ENCODE data around the gene CDH23. TPM values are rescaled to one million over a fixed set of nuclear protein-coding genes. Genes with fewer than 3 reads are reported as not detected.

The CDH23 gene
- total and polyA plus RNA-seq, 9 of the 15 experiments (the other 6 are each of a cell fraction or from before 2014, with no cell fraction given), result 0.18 to 1.2 (median 0.47) TPM

GRCh38 chr10:71763352-71764127 is 366.8 kb downstream of the CDH23 start (continued):
- TF ChIP-seq, protein P1, sequence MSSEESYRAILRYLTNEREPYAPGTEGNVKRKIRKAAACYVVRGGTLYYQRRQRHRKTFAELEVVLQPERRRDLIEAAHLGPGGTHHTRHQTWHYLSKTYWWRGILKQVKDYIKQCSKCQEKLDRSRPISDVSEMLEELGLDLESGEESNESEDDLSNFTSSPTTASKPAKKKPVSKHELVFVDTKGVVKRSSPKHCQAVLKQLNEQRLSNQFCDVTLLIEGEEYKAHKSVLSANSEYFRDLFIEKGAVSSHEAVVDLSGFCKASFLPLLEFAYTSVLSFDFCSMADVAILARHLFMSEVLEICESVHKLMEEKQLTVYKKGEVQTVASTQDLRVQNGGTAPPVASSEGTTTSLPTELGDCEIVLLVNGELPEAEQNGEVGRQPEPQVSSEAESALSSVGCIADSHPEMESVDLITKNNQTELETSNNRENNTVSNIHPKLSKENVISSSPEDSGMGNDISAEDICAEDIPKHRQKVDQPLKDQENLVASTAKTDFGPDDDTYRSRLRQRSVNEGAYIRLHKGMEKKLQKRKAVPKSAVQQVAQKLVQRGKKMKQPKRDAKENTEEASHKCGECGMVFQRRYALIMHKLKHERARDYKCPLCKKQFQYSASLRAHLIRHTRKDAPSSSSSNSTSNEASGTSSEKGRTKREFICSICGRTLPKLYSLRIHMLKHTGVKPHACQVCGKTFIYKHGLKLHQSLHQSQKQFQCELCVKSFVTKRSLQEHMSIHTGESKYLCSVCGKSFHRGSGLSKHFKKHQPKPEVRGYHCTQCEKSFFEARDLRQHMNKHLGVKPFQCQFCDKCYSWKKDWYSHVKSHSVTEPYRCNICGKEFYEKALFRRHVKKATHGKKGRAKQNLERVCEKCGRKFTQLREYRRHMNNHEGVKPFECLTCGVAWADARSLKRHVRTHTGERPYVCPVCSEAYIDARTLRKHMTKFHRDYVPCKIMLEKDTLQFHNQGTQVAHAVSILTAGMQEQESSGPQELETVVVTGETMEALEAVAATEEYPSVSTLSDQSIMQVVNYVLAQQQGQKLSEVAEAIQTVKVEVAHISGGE (CRISPR knock-in tag; IDR thresholded peaks at IDR 0.05), result no peak
- TF ChIP-seq RBBP5 (IDR thresholded peaks at IDR 0.05; ENCODE audit: borderline replicate concordance, insufficient read depth, low read length, poor library complexity, severe bottlenecking) (no peak), IRF9 (tag; IDR thresholded peaks at IDR 0.05) (no peak), ZNF324 (CRISPR knock-in tag; IDR thresholded peaks at IDR 0.05) (no peak), ZNF717 (CRISPR knock-in tag; IDR thresholded peaks at IDR 0.05) (no peak), TSC22D4 (tag; IDR thresholded peaks at IDR 0.05) (no peak), FOXP1 (CRISPR knock-in tag; IDR thresholded peaks at IDR 0.05) (no peak), TRIM25 (IDR thresholded peaks at IDR 0.05; ENCODE audit: borderline replicate concordance) (no peak), POU5F1 (IDR thresholded peaks at IDR 0.05; ENCODE audit: borderline replicate concordance, low read depth, low read length, partially characterized antibody) (no peak), ELK1 (CRISPR knock-in tag; IDR thresholded peaks at IDR 0.05) (no peak), ZNF436 (CRISPR knock-in tag; IDR thresholded peaks at IDR 0.05) (no peak), VEZF1 (CRISPR knock-in tag; IDR thresholded peaks at IDR 0.05) (no peak)
- TF ChIP-seq, protein P2, sequence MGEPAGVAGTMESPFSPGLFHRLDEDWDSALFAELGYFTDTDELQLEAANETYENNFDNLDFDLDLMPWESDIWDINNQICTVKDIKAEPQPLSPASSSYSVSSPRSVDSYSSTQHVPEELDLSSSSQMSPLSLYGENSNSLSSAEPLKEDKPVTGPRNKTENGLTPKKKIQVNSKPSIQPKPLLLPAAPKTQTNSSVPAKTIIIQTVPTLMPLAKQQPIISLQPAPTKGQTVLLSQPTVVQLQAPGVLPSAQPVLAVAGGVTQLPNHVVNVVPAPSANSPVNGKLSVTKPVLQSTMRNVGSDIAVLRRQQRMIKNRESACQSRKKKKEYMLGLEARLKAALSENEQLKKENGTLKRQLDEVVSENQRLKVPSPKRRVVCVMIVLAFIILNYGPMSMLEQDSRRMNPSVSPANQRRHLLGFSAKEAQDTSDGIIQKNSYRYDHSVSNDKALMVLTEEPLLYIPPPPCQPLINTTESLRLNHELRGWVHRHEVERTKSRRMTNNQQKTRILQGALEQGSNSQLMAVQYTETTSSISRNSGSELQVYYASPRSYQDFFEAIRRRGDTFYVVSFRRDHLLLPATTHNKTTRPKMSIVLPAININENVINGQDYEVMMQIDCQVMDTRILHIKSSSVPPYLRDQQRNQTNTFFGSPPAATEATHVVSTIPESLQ (CRISPR knock-in tag; IDR thresholded peaks at IDR 0.05), result no peak
